NB4 (cell line): Measurements from ENCODE around the gene ADGRG6.

ENCODE experiments used
- CTCF ChIP-seq: IDR thresholded peaks from one replicate; pipeline ENCODE4 v1.5.1; 2012; ENCODE audit warnings: low read depth, low read length
- MYC ChIP-seq: IDR thresholded peaks from 2 replicates; pipeline ENCODE4 v1.6.1; 2011; ENCODE audit warnings: low read depth, low read length
- TF ChIP-seq, protein P1 (sequence below): IDR thresholded peaks from 2 replicates; pipeline ENCODE4 v1.6.1; 2011; ENCODE audit warnings: low read depth, low read length

- no peak for TF ChIP-seq CTCF
- TF ChIP-seq, protein P1, sequence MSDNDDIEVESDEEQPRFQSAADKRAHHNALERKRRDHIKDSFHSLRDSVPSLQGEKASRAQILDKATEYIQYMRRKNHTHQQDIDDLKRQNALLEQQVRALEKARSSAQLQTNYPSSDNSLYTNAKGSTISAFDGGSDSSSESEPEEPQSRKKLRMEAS, result no peak
- no peak for TF ChIP-seq MYC
Observed at GRCh38 chr6:142355520-142356174, 53.8 kb downstream of the ADGRG6 start.
